ENCODE data around the gene SLC12A4. TPM values are rescaled to one million over a fixed set of nuclear protein-coding genes. Genes with fewer than 3 reads are reported as not detected.
"Not testable (repeated sequence)": the region's sequence is repeated elsewhere in the genome, so short reads cannot be mapped to it uniquely, and the experiment has no call there.

Gene SLC12A4
- total and polyA plus RNA-seq, 4 donors = 8.0 to 37.3 (median 17.1) TPM

DNA sequence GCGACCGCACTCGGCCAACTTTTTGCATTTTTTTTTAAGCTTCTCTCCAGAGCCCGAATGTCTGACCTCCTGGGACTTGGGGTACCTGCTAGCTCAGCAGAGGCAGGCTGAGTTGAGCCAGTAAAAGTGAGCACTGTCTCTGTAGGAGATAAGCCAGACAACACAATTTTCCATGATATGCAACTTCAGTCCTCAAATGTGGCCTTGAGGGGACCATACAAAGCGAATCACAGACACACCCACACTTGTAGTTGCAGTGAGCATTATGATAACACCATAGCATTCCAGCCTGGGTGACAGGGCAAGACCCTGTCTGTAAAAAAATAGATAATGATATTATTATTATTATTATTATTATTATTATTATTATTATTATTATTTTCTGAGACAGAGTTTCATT is 28.2 kb upstream of the SLC12A4 start:
- TF ChIP-seq, protein P1, sequence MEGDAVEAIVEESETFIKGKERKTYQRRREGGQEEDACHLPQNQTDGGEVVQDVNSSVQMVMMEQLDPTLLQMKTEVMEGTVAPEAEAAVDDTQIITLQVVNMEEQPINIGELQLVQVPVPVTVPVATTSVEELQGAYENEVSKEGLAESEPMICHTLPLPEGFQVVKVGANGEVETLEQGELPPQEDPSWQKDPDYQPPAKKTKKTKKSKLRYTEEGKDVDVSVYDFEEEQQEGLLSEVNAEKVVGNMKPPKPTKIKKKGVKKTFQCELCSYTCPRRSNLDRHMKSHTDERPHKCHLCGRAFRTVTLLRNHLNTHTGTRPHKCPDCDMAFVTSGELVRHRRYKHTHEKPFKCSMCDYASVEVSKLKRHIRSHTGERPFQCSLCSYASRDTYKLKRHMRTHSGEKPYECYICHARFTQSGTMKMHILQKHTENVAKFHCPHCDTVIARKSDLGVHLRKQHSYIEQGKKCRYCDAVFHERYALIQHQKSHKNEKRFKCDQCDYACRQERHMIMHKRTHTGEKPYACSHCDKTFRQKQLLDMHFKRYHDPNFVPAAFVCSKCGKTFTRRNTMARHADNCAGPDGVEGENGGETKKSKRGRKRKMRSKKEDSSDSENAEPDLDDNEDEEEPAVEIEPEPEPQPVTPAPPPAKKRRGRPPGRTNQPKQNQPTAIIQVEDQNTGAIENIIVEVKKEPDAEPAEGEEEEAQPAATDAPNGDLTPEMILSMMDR (IDR thresholded peaks at IDR 0.05; ENCODE audit: low read depth, low read length, missing input control) = no peak
- TF ChIP-seq FOXA1 (IDR thresholded peaks at IDR 0.05) (no peak), NR2F2 (IDR thresholded peaks at IDR 0.05) (no peak), YY1 (IDR thresholded peaks at IDR 0.05) (no peak), RXRA (IDR thresholded peaks at IDR 0.05) (no peak), TAF1 (conservative IDR thresholded peaks at IDR 0.05) (no peak), RAD21 (IDR thresholded peaks at IDR 0.05) (no peak), SP1 (IDR thresholded peaks at IDR 0.05) (no peak), HNF4A (conservative IDR thresholded peaks at IDR 0.05) (no peak)
- TF ChIP-seq, protein P2, sequence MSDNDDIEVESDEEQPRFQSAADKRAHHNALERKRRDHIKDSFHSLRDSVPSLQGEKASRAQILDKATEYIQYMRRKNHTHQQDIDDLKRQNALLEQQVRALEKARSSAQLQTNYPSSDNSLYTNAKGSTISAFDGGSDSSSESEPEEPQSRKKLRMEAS (IDR thresholded peaks at IDR 0.05) = no peak
- TF ChIP-seq, protein P3, sequence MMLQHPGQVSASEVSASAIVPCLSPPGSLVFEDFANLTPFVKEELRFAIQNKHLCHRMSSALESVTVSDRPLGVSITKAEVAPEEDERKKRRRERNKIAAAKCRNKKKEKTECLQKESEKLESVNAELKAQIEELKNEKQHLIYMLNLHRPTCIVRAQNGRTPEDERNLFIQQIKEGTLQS (IDR thresholded peaks at IDR 0.05) = no peak
- TF ChIP-seq, protein P4, sequence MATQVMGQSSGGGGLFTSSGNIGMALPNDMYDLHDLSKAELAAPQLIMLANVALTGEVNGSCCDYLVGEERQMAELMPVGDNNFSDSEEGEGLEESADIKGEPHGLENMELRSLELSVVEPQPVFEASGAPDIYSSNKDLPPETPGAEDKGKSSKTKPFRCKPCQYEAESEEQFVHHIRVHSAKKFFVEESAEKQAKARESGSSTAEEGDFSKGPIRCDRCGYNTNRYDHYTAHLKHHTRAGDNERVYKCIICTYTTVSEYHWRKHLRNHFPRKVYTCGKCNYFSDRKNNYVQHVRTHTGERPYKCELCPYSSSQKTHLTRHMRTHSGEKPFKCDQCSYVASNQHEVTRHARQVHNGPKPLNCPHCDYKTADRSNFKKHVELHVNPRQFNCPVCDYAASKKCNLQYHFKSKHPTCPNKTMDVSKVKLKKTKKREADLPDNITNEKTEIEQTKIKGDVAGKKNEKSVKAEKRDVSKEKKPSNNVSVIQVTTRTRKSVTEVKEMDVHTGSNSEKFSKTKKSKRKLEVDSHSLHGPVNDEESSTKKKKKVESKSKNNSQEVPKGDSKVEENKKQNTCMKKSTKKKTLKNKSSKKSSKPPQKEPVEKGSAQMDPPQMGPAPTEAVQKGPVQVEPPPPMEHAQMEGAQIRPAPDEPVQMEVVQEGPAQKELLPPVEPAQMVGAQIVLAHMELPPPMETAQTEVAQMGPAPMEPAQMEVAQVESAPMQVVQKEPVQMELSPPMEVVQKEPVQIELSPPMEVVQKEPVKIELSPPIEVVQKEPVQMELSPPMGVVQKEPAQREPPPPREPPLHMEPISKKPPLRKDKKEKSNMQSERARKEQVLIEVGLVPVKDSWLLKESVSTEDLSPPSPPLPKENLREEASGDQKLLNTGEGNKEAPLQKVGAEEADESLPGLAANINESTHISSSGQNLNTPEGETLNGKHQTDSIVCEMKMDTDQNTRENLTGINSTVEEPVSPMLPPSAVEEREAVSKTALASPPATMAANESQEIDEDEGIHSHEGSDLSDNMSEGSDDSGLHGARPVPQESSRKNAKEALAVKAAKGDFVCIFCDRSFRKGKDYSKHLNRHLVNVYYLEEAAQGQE (IDR thresholded peaks at IDR 0.05) = no peak
- Histone ChIP-seq H3K27me3 (ENCODE audit: control insufficient read depth in 4 of 4, insufficient read depth in 4 of 4, low read length in 3 of 4) (no peaks in the 10 kb centered on the region), H3K4me1 (ENCODE audit: control insufficient read depth in 4 of 4, insufficient read depth in 4 of 4, low read length in 3 of 4) (peaks cover 4 to 17% (median 7%) of the 10 kb centered on the region in 4 donors)

DNA sequence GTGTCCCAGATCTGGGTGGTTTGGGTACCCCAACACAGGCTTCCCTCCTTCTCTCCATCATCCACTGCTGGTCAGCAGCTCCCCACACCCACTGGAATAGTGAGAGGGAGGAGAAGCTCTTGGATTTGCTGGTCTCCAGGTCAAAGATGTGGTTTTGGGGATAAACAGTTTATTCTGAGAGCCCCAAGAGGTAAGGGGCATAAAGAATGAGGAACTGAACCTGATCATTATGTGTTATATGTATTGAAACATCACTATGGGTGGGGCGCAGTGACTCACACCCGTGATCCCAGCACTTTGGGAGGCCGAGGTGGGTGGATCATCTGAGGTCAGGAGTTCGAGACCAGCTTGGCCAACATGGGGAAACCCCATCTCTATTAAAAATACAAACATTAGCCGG is 27.0 kb upstream of the SLC12A4 start:
- Histone ChIP-seq H3K27me3 (ENCODE audit: control insufficient read depth in 4 of 4, insufficient read depth in 4 of 4, low read length in 3 of 4) (no peaks in the 10 kb centered on the region), H3K4me3 (ENCODE audit: low read depth in 1 of 3, low read length in 3 of 3) (no peak overlapping the region), H3K9ac (ENCODE audit: low read depth in 1 of 2, low read length in 2 of 2) (no peak overlapping the region), H3K36me3 (ENCODE audit: control insufficient read depth in 4 of 4, insufficient read depth in 3 of 4, low read depth in 1 of 4, low read length in 3 of 4) (no peaks in the 10 kb centered on the region), H3K9me3 (ENCODE audit: control insufficient read depth in 4 of 4, low read length in 3 of 4) (no peaks in the 10 kb centered on the region), H3K27ac (ENCODE audit: low read depth in 1 of 2, low read length in 2 of 2) (no peak overlapping the region), H3K4me1 (ENCODE audit: control insufficient read depth in 4 of 4, insufficient read depth in 4 of 4, low read length in 3 of 4) (peaks cover 4 to 17% (median 7%) of the 10 kb centered on the region in 4 donors)
- TF ChIP-seq SP1 (IDR thresholded peaks at IDR 0.05) (no peak), NR2F2 (IDR thresholded peaks at IDR 0.05) (no peak)
- TF ChIP-seq, protein P1 (IDR thresholded peaks at IDR 0.05; ENCODE audit: low read depth, low read length, missing input control) = no peak
- no peak for DNase-seq (ENCODE audit: low spot score)
- 67% methylated on average over 5 of the region's 5 CpGs for WGBS

More for the DNA sequence above, 28.2 kb upstream of the SLC12A4 start:
- no peak overlapping the region for H3K4me3 ChIP-seq (ENCODE audit: low read depth in 1 of 3, low read length in 3 of 3)
- 88% methylated on average over 5 of the region's 5 CpGs for WGBS
- no peak overlapping the region for H3K9ac ChIP-seq (ENCODE audit: low read depth in 1 of 2, low read length in 2 of 2)
- no peaks in the 10 kb centered on the region for H3K36me3 ChIP-seq (ENCODE audit: control insufficient read depth in 4 of 4, insufficient read depth in 3 of 4, low read depth in 1 of 4, low read length in 3 of 4)
- DNase-seq (ENCODE audit: low spot score) = no peak
- H3K27ac ChIP-seq (ENCODE audit: low read depth in 1 of 2, low read length in 2 of 2) = no peak overlapping the region
- no peaks in the 10 kb centered on the region for H3K9me3 ChIP-seq (ENCODE audit: control insufficient read depth in 4 of 4, low read length in 3 of 4)

DNA sequence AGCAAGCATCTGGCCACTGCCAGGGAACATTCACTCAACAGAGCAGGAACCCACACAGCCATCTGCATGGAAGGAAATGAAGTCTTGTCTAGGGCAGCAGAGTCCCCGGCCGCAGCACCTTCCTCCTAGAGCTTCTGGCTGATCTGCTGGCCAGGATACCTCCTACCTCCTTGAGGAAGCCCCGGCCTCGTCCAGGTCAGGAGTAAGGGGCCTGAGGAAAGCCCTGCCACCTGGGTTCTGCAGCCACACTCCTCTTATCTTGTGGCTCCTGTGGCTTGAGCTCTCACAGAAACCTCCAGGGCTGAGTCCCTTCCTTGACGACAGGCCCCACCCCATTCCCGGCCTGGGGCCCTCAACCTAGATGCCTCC is 25.6 kb upstream of the SLC12A4 start:
- not testable (repeated sequence) for H3K4me3 ChIP-seq (ENCODE audit: low read depth in 1 of 3, low read length in 3 of 3)

More for the DNA sequence above, 25.6 kb upstream of the SLC12A4 start:
- DNase-seq (ENCODE audit: low spot score); H3K36me3 ChIP-seq (ENCODE audit: control insufficient read depth in 4 of 4, insufficient read depth in 3 of 4, low read depth in 1 of 4, low read length in 3 of 4); H3K9me3 ChIP-seq (ENCODE audit: control insufficient read depth in 4 of 4, low read length in 3 of 4); H3K9ac ChIP-seq (ENCODE audit: low read depth in 1 of 2, low read length in 2 of 2); H3K27me3 ChIP-seq (ENCODE audit: control insufficient read depth in 4 of 4, insufficient read depth in 4 of 4, low read length in 3 of 4): not testable (repeated sequence)
- WGBS = 72% methylated on average over 6 of the region's 6 CpGs
- Histone ChIP-seq H3K27ac (ENCODE audit: low read depth in 1 of 2, low read length in 2 of 2) (peak overlapping the region; percentile 16 to 59), H3K4me1 (ENCODE audit: control insufficient read depth in 4 of 4, insufficient read depth in 4 of 4, low read length in 3 of 4) (peaks cover 2 to 11% (median 7%) of the 10 kb centered on the region in 4 donors)

Data from liver (tissue), 9 donors.